Mammary epithelial cell (primary cell): ENCODE results near the gene C3orf70.

Source experiments
- CTCF ChIP-seq, 2 donors: IDR thresholded peaks in 1 of 2; conservative IDR thresholded peaks in 1 of 2; 2 replicates each; pipeline ENCODE4 v1.5.1; 2011 to 2012; ENCODE audit warnings: inconsistent platforms in 2 of 2, low read length in 2 of 2, mild to moderate bottlenecking in 2 of 2, control low read depth in 1 of 2, low read depth in 1 of 2; ENCODE audit not compliant: insufficient read depth in 1 of 2; ENCODE audit errors: extremely low read depth in 1 of 2
- EZH2 ChIP-seq: IDR thresholded peaks from 2 replicates; pipeline ENCODE4 v1.6.1; 2012; ENCODE audit warnings: low read length, inconsistent platforms, borderline replicate concordance

- TF ChIP-seq CTCF (conservative IDR thresholded peaks at IDR 0.05 in 1 of 2, IDR thresholded peaks at IDR 0.05 in 1 of 2; ENCODE audit: extremely low read depth in 1 of 2, insufficient read depth in 1 of 2, low read depth in 1 of 2, low read length in 2 of 2), result no peak
- no peak for TF ChIP-seq EZH2
Measured at GRCh38 chr3:185069037-185070030, 83.5 kb downstream of the C3orf70 start.
